GM21515 (cell line): Measurements from ENCODE around the gene COX14.
A peak's percentile ranks its signal among the peaks of the same experiment; 100 is the strongest.

ENCODE experiments used
- ATAC-seq: cut with Tn5 transposase; IDR thresholded peaks from one replicate; pipeline ENCODE4 v1.9.1; 2021; ENCODE audit not compliant: unreplicated experiment

COX14 gene

DNA sequence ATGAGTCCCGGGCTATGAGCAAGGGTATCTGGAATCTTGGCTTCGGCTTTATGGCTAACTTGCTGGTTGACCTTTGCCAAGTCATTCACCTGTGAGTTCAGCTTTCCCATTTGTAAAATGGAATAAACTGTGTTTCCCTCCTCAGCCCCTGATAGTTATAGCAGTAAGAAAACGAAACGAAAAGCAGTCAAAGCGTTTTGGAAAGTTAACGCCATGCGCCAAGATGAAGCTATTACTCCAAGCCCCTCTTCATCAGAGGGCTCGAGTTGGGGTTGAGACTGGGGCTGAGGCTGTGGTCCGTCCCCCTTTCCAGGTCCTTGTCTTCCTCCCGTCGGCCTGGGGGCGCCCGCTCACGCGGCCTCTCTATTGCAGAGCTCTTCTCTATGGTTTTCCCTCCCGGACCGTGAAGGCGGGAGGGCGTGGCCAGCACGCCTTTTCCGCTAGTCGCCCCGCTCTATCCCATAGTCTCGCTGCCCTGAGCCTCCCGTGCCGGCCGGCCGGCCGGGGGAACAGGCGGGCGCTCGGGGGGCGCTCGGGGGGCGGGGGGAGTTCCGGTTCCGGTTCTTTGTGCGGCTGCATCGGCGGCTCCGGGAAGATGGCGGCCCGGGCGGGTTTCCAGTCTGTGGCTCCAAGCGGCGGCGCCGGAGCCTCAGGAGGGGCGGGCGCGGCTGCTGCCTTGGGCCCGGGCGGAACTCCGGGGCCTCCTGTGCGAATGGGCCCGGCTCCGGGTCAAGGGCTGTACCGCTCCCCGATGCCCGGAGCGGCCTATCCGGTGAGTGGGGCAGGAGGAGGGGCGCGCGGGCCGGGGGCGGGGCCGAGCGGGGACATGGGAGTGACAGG is 27.0 kb upstream of the COX14 start, which contains the start of gene SMARCD1:
SMARCD1 (plus strand) TSS at position 568 of the 840 bp plus-strand sequence; CDS start at position 596, 28 bp downstream.
- peak; percentile 80 for ATAC-seq

DNA sequence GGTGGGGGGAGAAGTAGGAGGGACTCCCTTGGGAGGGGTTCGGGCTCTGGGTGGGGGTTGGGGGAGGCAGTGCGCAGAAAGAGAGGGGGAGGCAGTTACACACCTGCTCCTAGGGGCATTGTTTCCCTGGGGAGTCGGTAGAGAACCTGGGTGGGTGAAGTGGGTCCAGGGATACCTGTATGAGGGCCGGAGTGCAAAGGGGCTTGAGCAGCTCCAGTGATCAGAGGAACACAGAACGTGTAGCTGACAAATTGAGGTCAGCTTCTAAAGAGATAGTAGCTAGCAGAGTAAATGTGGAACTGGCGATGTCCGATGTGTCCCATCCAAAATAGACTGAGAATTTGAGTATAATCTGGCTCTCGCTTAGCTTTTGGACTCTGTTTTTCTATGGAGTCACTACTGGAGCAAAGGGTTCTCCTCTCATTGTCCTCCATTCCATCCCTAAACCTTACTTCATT is 26.4 kb upstream of the COX14 start:
- no peak for ATAC-seq

DNA sequence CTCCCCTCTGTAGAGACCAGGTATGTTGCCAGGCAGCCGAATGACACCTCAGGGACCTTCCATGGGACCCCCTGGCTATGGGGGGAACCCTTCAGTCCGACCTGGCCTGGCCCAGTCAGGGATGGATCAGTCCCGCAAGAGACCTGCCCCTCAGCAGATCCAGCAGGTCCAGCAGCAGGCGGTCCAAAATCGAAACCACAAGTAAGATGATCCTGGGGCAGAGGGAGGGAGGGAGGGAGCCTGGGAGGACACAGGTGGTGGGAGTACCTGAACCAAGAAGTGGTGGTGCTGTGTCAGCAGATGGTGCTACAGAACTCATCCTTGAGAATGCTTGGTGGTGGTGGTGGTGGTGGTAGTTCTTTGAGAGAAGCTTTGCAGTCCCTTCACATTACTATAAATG is 25.9 kb upstream of the COX14 start:
- no peak for ATAC-seq

DNA sequence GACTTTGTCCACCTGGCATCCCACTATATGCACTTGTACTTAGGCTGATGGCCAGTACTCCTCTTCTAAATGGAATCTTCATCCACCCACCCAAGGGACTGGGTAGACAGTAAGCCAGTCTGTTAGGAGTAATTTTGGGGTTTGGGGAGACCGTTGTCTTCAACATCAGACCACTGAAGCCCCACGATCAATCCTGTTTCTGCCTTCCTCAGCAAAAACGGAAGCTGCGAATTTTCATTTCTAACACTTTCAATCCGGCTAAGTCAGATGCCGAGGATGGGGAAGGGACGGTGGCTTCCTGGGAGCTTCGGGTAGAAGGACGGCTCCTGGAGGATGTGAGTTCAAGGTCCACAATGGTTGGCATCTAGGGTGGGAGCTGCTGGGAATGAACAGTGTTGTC is 24.9 kb upstream of the COX14 start:
- ATAC-seq: no peak

DNA sequence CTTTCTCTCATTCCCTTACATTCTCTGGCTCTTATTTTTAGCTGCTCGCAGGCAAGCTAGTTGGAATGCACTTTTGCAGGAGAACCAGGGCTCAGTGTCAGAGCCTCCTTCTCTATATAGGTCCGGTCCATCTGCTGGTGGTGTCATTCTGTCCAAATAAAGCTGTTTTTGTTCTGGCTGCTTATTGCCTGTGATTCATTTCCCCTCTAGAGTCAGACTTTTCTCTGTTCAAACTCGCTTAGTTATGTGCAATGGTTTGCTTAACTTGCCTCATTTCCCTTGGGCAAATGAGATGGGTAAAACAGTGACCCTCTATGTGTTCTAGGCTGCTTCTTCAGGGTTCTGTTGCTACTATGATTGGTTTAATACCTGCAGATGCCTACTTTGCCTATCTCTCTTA is 24.0 kb upstream of the COX14 start:
- no peak for ATAC-seq

DNA sequence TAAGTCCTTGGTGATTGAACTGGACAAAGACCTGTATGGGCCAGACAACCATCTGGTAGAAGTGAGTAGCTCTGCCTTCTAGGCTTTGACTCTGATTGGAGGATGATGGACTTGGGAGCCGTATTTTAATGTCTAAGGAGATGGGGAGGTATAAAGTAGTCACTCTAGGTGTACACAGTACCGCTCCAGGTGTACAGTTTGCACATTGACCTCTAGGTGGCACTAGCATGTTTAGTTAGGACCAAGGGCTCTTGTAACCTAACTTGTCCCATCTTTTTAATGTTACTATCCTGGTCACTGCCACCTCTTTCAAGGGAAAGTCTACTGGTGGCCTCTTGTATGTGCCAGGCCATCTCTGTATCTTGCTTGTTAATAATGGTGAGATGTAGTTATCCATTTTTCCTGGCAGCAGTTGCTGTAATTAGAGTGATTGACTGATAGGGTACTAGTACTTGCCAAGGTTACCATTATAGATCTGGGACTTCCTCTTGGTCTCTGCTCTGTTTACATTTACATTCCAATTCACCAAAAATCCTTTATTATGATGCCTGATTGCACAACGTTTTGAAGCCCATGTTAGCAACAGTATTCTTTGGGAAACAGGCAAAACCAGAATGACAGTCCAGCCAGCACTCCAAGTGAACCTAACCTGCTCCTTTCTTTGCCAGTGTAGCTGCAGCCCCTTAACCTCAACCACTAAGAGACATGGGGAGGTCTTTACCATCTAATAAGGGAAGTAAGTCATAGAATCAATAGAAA is 23.3 kb upstream of the COX14 start:
- ATAC-seq: no peak

DNA sequence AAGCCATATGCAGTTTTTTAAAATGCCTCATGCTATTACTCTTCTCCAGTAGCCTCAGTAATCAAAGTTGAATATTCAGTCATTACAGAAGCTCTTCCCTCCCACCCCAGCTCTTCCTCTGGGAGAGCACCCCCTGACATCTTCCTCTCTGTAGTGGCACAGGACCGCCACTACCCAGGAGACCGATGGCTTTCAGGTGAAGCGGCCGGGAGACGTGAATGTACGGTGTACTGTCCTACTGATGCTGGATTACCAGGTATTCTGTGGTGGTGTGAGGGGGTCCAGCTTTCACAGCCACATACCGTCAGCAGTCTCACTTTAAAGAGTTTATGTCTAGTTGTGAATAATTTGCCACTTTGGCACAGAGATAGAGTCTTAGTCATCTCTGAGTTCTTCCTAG is 22.3 kb upstream of the COX14 start:
- ATAC-seq: no peak

DNA sequence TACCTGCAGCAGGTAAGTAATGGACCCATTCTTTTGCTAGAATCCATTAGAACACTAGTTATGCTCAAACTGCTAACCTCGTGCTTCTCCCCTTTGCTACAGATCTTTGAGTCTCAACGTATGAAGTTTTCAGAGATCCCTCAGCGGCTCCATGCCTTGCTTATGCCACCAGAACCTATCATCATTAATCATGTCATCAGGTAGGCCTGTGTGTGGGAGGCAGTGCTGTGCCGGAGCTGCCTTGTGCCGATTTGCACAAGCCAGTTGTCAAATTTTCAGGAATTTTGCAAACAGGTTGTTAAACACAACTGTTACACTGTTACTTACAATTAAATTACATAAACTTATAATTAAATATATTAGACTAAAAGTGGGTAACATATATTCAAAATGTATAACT is 21.6 kb upstream of the COX14 start:
- ATAC-seq: no peak

DNA sequence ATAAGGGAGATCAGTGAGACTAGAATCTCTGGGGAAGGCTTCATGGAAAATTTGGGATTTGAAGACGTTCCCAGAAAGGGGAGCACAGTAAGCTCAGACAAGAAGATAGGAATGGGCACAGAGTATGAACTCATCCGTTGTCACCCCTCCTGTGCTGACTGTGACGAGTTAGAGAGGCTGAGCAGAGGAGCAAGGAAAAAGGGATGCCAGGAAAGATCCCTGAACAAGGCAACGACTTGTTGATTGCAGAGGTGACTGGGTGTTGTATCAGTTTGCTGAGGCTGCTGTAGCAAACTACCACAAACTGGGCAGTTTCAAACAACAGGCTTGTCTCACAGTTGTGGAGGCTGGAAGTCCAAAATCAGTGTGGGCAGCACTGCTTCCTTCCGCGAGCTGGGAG is 14.1 kb upstream of the COX14 start:
- no peak for ATAC-seq

DNA sequence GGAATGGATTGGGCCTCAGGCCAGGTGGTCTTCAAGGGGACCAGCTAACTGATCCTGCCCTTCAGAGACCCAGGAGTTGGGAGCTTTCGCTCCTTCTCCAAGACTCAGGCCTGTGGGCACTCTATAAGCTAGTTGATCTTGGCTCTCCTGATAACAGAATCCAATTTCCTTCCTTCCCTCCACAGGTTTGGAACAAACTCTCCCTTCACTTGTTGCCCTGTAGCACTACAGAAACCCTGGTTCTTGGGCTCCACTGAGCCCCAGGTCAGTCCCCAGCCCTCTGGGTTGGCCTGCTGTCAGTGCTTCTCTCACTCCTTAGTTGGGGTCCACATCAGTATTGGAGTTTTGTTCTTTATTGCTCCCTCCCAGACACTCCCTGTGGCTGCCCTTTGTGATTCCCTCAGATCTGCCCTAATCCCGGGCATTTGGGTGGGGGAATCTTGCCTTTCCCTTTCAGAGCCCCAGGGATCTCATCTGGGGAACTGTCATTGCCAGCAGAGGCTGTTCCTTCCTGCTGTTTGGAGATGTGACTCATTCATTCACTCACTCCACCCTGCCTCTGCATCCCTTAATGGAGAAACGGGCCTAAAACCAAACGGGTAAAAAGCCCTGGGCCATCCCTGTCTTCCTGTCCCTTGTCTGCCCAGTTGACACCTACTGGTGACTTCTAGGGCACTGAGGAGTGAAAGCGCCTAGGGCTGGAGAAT is 12.6 kb upstream of the COX14 start:
- ATAC-seq: no peak

DNA sequence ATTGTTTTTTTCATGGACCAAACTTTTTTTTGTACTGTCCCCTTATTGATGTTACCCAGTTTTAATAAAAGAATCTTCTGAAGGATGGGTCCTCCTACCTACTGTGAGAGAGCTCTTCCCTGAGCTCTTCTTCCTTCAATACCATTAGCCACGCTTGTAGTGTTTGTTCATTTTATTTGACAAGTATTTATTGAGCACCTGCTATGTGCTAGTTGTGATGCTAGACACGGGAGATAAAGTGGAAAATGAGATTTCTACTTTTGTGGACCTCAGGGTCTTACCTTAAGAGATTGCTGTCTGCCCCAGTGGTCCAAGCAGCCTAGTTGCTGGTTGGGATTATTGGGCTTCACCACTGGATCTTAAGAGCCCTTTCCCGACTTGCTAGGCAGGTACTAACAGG is 11.5 kb upstream of the COX14 start:
- no peak for ATAC-seq

DNA sequence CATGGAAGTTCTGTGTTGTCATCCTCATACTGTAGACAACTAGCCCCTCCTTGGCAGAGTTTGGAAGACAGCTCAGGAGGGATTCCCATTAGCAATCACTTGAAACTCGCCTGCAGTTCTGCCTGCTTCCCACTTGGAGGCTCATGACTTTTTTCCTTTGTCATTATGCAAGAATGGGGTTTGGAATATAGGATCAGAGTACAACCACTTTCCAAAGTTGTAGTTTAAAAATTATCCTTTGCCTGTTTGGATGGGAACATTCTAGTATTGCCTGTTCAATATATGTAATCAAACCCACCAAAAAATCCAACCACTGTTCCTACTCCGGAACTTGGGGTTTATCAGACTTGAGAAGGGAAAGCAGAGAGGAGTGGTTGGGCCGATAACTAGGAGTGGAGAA is 10.4 kb upstream of the COX14 start:
- no peak for ATAC-seq

DNA sequence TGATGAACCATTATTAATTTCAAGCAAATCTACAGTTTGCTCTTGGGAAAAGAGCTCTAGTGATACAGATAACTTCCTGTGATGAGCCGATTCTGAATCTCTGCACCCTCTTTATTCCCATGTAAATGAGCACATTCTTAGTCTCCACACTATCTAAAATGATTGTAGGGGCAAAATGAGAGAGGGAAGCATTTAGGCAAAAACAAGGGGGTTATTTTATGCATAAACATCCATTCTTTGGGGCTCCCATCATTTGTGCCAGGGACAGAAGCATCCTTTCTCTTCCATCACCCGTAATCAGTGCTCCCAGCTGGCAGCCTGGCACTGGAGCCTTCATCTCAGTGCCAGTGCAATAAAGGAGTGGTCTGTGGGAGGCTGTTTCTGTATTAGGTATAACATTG is 9.9 kb upstream of the COX14 start:
- ATAC-seq: no peak

DNA sequence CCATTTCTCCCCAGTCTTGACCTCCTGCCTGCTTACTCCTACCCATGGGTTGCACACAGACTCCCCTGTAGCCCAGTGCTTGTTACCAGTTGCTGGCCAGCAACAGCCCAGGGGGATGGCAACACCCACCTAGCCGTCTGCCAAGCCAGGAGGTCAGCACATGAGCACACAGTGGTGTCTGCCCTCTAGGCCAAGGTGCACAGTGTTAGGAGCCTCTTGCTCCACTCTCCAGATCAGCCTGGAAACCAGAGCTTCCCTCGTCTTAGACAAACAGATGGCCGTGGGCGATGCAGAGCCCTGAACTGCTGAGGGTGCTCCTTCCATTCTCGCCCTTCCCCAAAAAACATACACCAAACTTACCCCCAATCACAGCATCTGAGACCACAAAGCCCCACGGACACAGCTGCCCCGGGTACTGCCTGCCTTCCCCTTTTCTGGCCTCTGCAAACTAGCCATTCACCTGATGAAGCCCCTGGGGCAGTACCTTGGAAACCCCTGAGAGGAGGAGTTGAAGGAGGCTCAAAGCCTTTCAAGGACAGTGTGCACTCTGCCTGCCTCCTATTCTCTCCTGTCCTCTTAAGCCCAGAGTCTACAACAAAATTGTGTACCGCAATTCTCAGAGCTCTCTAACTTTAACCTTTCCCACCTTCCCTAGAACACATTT is 9.3 kb upstream of the COX14 start:
- ATAC-seq: no peak

DNA sequence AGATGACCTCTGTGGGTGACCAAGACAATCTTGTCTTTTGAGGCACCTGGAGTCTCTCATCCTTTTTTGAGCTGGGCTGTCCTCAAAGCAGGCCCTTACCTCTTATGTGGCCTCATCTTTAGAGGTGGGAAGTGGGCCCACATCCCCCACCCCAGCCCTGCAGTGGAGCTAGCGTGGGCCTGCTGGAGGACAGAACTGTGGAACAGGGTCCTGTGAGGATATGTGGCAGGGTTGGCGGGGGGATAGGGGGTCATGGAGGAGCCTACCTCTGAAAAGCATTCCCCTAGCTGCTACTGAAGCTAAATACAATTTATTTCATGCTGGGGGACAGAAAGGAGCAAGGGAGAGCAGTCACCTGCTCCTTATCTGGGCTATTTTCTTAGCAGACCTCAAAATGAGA is 8.7 kb upstream of the COX14 start:
- no peak for ATAC-seq

DNA sequence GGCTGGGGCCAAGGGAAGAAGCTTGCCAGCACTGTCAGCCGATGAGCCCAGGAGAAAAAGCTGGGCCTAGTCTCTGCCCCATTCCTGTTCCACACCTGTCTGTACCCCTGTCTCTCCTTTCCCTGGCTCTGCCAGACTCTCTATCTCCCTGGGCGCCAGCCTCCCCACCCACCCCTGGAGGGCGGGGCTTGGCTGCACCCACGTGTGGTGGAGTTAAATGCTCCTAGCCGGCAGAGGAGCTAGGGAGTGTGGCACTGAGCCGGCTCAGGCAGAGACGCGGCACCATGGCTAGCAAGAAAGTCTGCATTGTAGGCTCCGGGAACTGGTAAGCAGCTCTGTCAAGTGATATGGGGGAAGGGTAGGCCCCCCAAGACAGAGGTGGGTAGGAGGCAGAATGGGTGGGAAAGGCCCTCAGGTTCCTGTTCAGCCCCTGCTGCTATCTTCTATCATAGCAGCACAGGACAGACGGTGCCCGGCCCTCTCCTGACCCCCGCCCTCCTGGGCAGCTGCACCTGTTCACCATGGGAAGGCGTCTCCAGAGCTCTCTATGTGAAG is 8.2 kb upstream of the COX14 start, which contains the start of gene GPD1:
GPD1 (plus strand) TSS at position 242 of the 555 bp plus-strand sequence; CDS start at position 285, 43 bp downstream.
- ATAC-seq: no peak

DNA sequence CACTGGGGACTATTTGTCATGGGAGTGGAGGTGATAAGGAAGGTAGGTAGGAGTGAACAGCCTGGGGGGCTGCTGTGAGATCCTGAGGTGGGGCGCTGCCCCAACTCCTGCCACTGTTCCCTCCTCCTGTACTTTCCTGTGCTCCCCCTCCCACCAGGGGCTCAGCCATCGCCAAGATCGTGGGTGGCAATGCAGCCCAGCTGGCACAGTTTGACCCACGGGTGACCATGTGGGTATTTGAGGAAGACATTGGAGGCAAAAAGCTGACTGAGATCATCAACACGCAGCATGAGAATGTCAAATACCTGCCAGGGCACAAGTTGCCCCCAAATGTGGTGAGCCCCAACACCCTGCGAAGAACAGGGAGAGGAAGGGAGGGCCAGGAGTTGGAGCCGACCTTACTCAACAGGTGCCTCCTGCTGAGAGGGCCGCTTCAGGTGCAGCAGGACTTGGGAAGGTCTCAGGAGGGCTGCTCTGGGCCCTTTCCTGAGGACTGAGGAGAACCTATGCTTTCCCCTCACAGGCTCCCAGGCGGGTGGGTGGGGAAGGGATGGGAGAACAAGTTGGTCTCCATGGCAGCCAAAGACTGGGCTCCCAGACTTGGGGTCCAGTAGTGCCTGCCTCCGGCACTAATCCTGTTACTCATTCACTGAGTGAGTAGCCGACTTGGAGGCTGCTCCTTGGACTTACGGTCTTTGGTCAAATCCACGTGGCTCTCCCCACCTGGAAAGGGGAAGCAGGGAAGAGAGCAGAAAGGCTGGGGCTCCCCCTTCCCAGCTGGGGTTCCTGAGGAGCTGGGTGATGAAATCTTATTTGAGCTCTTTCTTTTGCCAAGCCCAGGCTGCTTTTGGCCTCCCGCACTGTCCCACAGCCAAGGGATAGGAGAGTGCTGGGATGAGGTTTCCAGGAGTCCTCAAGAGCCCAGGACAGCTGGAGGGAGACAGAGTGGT is 7.3 kb upstream of the COX14 start:
- ATAC-seq: no peak

DNA sequence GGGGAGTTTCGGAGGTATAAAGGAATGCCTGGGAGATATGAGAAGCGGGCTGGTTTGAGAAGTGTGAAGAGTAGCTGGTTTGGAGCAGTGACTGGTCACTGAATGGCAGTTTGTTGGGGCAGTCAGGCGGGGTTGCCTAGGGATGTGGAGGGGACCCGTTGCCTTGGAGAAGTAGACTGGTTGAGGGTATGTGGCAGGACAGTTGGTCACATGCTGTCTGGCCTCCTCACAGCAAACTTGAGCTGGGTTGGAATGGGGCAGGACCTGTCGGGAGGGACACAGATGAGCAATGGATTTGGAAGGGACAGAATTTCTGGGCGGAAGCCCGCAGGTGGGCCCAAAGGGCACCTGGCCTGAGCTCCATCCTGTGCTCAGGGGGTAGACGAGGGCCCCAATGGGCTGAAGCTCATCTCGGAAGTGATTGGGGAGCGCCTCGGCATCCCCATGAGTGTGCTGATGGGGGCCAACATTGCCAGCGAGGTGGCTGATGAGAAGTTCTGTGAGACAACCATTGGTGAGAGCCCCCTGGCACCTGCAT is 6.1 kb upstream of the COX14 start:
- no peak for ATAC-seq

DNA sequence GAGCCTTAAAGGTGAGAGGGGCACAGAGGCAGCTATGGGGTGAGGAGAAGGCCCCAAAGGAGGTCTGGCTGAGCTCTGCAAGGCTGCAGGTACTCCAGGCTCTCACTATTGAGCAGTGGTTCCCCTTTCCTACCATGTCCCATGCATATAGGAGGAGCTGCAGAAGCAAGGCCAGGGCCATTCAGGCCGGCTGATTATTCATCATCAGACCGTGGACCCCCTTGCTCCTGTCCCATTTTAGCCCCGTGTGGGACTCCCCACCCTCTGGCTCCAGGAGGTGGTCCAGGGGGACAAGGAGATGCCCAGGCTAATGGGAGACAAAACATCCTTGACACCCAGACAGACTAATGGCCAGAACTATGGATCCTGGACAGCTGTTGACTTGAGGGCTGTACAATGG is 5.1 kb upstream of the COX14 start:
- ATAC-seq: no peak
